Measurements from ENCODE around the gene CCDC3.

CCDC3 gene

DNA sequence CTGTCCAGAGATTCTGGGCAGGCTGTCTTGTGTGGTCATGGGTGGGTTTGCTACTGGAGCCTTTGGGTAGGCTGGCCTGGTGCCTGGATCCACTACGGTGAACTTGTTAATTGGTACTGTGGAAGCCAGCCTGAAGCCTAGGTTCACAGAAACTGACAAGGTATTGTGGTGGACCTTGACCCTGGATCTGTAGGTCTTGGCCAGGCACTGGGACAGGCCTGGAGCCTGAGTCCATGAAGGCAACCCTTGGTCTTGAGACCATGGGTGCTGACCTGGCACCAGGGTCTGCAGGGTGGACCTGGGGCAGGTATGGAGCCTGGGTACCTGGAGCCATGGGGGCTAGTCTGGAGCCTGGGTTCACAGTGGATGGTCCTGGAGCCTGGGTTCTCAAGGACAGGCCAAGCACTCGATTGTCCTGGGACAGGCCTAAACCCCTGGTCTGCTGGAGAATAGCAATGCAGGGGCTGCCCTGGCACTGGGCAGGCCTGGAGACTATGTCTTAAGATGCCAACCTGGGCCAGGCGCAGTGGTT is 85.8 kb downstream of the CCDC3 start:
- no peak overlapping the region for H3K4me3 ChIP-seq (ENCODE audit: low read length)
- TF ChIP-seq, protein P1, sequence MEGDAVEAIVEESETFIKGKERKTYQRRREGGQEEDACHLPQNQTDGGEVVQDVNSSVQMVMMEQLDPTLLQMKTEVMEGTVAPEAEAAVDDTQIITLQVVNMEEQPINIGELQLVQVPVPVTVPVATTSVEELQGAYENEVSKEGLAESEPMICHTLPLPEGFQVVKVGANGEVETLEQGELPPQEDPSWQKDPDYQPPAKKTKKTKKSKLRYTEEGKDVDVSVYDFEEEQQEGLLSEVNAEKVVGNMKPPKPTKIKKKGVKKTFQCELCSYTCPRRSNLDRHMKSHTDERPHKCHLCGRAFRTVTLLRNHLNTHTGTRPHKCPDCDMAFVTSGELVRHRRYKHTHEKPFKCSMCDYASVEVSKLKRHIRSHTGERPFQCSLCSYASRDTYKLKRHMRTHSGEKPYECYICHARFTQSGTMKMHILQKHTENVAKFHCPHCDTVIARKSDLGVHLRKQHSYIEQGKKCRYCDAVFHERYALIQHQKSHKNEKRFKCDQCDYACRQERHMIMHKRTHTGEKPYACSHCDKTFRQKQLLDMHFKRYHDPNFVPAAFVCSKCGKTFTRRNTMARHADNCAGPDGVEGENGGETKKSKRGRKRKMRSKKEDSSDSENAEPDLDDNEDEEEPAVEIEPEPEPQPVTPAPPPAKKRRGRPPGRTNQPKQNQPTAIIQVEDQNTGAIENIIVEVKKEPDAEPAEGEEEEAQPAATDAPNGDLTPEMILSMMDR (IDR thresholded peaks at IDR 0.05; ENCODE audit: low read depth, low read length, poor library complexity, severe bottlenecking) = no peak
- TF ChIP-seq EZH2phosphoT487 (IDR thresholded peaks at IDR 0.05; ENCODE audit: borderline replicate concordance, low read length) = no peak
- no peak overlapping the region for H3K4me2 ChIP-seq (ENCODE audit: low read length)
- no peaks in the 10 kb centered on the region for H3F3A ChIP-seq (ENCODE audit: control insufficient read depth, insufficient read depth)
- H3K9me3 ChIP-seq (ENCODE audit: control insufficient read depth, insufficient read depth, low read length) = no peaks in the 10 kb centered on the region
- no peaks in the 10 kb centered on the region for H3K36me3 ChIP-seq (ENCODE audit: control insufficient read depth, low read length)
- no peaks in the 10 kb centered on the region for H3K9me2 ChIP-seq (replicated peaks; ENCODE audit: control insufficient read depth, low read length)
- no peaks in the 10 kb centered on the region for H4K20me1 ChIP-seq (ENCODE audit: control insufficient read depth, insufficient read depth, low read depth, low read length)
- H3K27ac ChIP-seq (ENCODE audit: low read depth, low read length) = no peak overlapping the region
- H3K27me3 ChIP-seq (ENCODE audit: control insufficient read depth, low read length) = peaks cover 9% of the 10 kb centered on the region
- no peaks in the 10 kb centered on the region for H3K79me2 ChIP-seq (ENCODE audit: control insufficient read depth, low read length)
- no peaks in the 10 kb centered on the region for H3K4me1 ChIP-seq (ENCODE audit: control insufficient read depth, low read length)

DNA sequence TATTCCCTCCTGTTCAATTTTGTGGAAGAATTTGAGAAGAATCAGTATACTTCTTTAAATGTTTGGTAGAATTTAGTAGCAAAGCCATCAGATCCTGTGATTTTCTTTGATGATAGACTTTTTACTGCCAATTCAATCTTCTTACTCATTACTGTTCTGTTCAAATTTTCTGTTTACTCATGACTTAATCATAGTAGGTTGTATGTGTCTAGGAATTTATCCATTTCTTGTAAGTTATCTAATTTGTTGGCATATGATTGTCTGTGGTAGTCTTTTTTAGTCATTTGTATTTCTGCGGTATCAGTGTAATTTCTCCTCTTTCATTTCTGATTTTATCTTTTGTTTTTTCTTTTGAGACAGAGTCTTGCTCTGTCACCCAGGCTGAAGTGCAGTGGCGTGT is 87.4 kb downstream of the CCDC3 start:
- no peaks in the 10 kb centered on the region for H3K9me2 ChIP-seq (replicated peaks; ENCODE audit: control insufficient read depth, low read length)
- H3K79me2 ChIP-seq (ENCODE audit: control insufficient read depth, low read length) = no peaks in the 10 kb centered on the region
- H3K4me2 ChIP-seq (ENCODE audit: low read length) = no peak overlapping the region
- H3K4me3 ChIP-seq (ENCODE audit: low read length) = no peak overlapping the region
- H3K9me3 ChIP-seq (ENCODE audit: control insufficient read depth, insufficient read depth, low read length) = no peaks in the 10 kb centered on the region
- H3K27ac ChIP-seq (ENCODE audit: low read depth, low read length) = no peak overlapping the region
- no peaks in the 10 kb centered on the region for H3K4me1 ChIP-seq (ENCODE audit: control insufficient read depth, low read length)
- no peaks in the 10 kb centered on the region for H3F3A ChIP-seq (ENCODE audit: control insufficient read depth, insufficient read depth)
- no peaks in the 10 kb centered on the region for H4K20me1 ChIP-seq (ENCODE audit: control insufficient read depth, insufficient read depth, low read depth, low read length)
- TF ChIP-seq, protein P1 (IDR thresholded peaks at IDR 0.05; ENCODE audit: low read depth, low read length, poor library complexity, severe bottlenecking) = no peak
- TF ChIP-seq EZH2phosphoT487 (IDR thresholded peaks at IDR 0.05; ENCODE audit: borderline replicate concordance, low read length) = no peak
- no peaks in the 10 kb centered on the region for H3K36me3 ChIP-seq (ENCODE audit: control insufficient read depth, low read length)
- peaks cover 9% of the 10 kb centered on the region for H3K27me3 ChIP-seq (ENCODE audit: control insufficient read depth, low read length)

DNA sequence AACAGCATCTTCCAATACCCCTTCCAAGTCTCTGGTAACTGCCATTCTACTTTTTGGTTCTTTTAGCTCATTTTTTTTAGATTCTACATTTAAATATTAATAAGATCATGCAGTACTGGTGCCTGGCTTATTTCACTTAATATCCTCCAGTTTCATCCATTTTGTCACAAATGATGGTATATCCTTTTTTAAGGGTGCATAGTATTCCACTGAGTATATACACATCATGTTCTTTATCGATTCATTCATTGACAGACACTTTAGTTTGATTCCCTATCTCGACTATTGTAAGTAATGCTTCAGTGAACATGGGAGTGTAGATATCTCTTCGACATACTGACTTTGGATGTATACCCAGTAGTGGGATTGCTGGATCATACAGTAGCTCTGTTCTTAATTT is 89.7 kb downstream of the CCDC3 start:
- no peak for TF ChIP-seq EZH2phosphoT487 (IDR thresholded peaks at IDR 0.05; ENCODE audit: borderline replicate concordance, low read length)
- TF ChIP-seq, protein P1 (IDR thresholded peaks at IDR 0.05; ENCODE audit: low read depth, low read length, poor library complexity, severe bottlenecking) = no peak
- Histone ChIP-seq H3K27ac (ENCODE audit: low read depth, low read length) (no peak overlapping the region), H3K79me2 (ENCODE audit: control insufficient read depth, low read length) (no peaks in the 10 kb centered on the region), H3K36me3 (ENCODE audit: control insufficient read depth, low read length) (no peaks in the 10 kb centered on the region), H3K4me3 (ENCODE audit: low read length) (no peak overlapping the region), H3K9me3 (ENCODE audit: control insufficient read depth, insufficient read depth, low read length) (no peaks in the 10 kb centered on the region), H3K27me3 (ENCODE audit: control insufficient read depth, low read length) (peaks cover 9% of the 10 kb centered on the region; the same call in 1 of the 2 replicates), H3K4me1 (ENCODE audit: control insufficient read depth, low read length) (no peaks in the 10 kb centered on the region), H3K4me2 (ENCODE audit: low read length) (no peak overlapping the region), H4K20me1 (ENCODE audit: control insufficient read depth, insufficient read depth, low read depth, low read length) (no peaks in the 10 kb centered on the region), H3K9me2 (replicated peaks; ENCODE audit: control insufficient read depth, low read length) (no peaks in the 10 kb centered on the region), H3F3A (ENCODE audit: control insufficient read depth, insufficient read depth) (no peaks in the 10 kb centered on the region)

Data from DOHH2 (cell line).